OCI-LY7 (cell line): Measurements from ENCODE around the gene IRF7. TPM values are rescaled to one million over a fixed set of nuclear protein-coding genes. Genes with fewer than 3 reads are reported as not detected.

Experiments
- BruUV-seq: library from RNA; stranded (reverse); fragments of 400-500 nt; replicated peaks from 2 replicates; lab custom pipeline; 2021; lab: Mats Ljungman, UMichigan
- CTCF ChIA-PET: fragments of 300-600 bp; sonication (Branson Sonifier 250); formaldehyde crosslinking; loops from one replicate; lab custom pipeline; 2022; ENCODE audit warnings: antibody characterized with exemption; ENCODE audit not compliant: unreplicated experiment; lab: Charles Lee
- POLR2A ChIA-PET: fragments of 300-600 bp; sonication (Branson Sonifier 250); formaldehyde crosslinking; loops from one replicate; lab custom pipeline; 2022; ENCODE audit warnings: antibody characterized with exemption; lab: Charles Lee
- DNase-seq: peaks from one replicate; pipeline ENCODE4 v3.0.0-alpha.2; 2015; ENCODE audit warnings: low spot score
- H2AFZ ChIP-seq: fragments of 200-600 bp; sonication (generic), shearing (Covaris generic); 2 replicates; pipeline ENCODE4 v1.6.1; 2014; ENCODE audit warnings: mild to moderate bottlenecking, antibody characterized with exemption, low read length, moderate library complexity
- H3K27ac ChIP-seq: fragments of 200-600 bp; sonication (generic); 2 replicates; pipeline ENCODE4 v1.5.1; 2014; ENCODE audit warnings: mixed run types, low read depth, mild to moderate bottlenecking, moderate library complexity, low read length, inconsistent platforms; ENCODE audit not compliant: poor library complexity, severe bottlenecking
- H3K36me3 ChIP-seq: fragments of 200-600 bp; sonication (generic); 2 replicates; pipeline ENCODE4 v1.6.1; 2014; ENCODE audit warnings: mild to moderate bottlenecking, antibody characterized with exemption, low read length, moderate library complexity, mixed read lengths; ENCODE audit not compliant: insufficient read depth
- H3K4me1 ChIP-seq: fragments of 200-600 bp; sonication (generic); 2 replicates; pipeline ENCODE4 v1.5.1; 2014; ENCODE audit warnings: mild to moderate bottlenecking, low read length; ENCODE audit not compliant: insufficient read depth, poor library complexity, severe bottlenecking
- H3K4me2 ChIP-seq: fragments of 200-600 bp; sonication (generic); 2 replicates; pipeline ENCODE4 v1.6.1; 2014; ENCODE audit warnings: mild to moderate bottlenecking, low read length
- H3K4me3 ChIP-seq: fragments of 200-600 bp; sonication (generic); 2 replicates; pipeline ENCODE4 v1.5.1; 2014; ENCODE audit warnings: mild to moderate bottlenecking, low read depth, low read length; ENCODE audit not compliant: poor library complexity, severe bottlenecking
- H3K79me2 ChIP-seq: fragments of 200-600 bp; sonication (generic); 2 replicates; pipeline ENCODE4 v1.6.1; 2016; ENCODE audit warnings: low read depth, mild to moderate bottlenecking, low read length, moderate library complexity, mixed read lengths; ENCODE audit not compliant: insufficient read depth
- H3K9me2 ChIP-seq: fragments of 200-600 bp; sonication (generic); 2 replicates; pipeline ENCODE4 v1.6.1; 2016; ENCODE audit warnings: mild to moderate bottlenecking, low read length, mixed read lengths; ENCODE audit not compliant: insufficient read depth
- H3K9me3 ChIP-seq: fragments of 200-600 bp; sonication (generic); 2 replicates; pipeline ENCODE4 v1.6.1; 2014; ENCODE audit warnings: mild to moderate bottlenecking, mixed run types, low read length, mixed read lengths
- H4K20me1 ChIP-seq: fragments of 200-600 bp; sonication (generic); 2 replicates; pipeline ENCODE4 v1.6.1; 2014; ENCODE audit warnings: mild to moderate bottlenecking, antibody characterized with exemption, low read length, moderate library complexity, mixed read lengths; ENCODE audit not compliant: insufficient read depth
- CTCF ChIP-seq: fragments of 200-600 bp; sonication (generic); conservative IDR thresholded peaks from 2 replicates; pipeline ENCODE4 v1.5.1; 2014; ENCODE audit warnings: mild to moderate bottlenecking, antibody characterized with exemption, low read length, moderate library complexity, mixed read lengths
- EZH2phosphoT487 ChIP-seq: fragments of 200-600 bp; sonication (generic); IDR thresholded peaks from 2 replicates; pipeline ENCODE4 v1.6.1; 2018; ENCODE audit warnings: low read depth, borderline replicate concordance, mild to moderate bottlenecking, mixed run types, antibody characterized with exemption, low read length, moderate library complexity, mixed read lengths
- intact Hi-C: fragments of 100-400 bp; cut with micrococcal nuclease; formaldehyde crosslinking; loops from one replicate; pipeline ENCODE4 v1.10.0; 2022; ENCODE audit not compliant: unreplicated experiment
- total RNA-seq, 2 experiments: library from RNA; depleted of rRNA in 1 of 2; stranded (reverse); fragments of >200 nt in 1 of 2; shearing (Covaris generic) in 1 of 2; gene quantifications; 2 replicates each; pipeline ENCODE4 v1.2.3, GENCODE V29; 2014 to 2022

The IRF7 gene
- total RNA-seq, 2 experiments from 2014 or later = 15.8 to 18.7 TPM

- H3K4me3 ChIP-seq = no peak within 1 kb of the TSS
- peaks cover 15% of the 10 kb centered on the region for H3K36me3 ChIP-seq
- H3K79me2 ChIP-seq = no peaks in the 10 kb centered on the region
- no peak within 1 kb of the TSS for H3K27ac ChIP-seq
- H2AFZ ChIP-seq = no peak within 1 kb of the TSS
- no peak for DNase-seq
- CTCF ChIA-PET = no interaction called here
- H3K9me3 ChIP-seq = no peaks in the 10 kb centered on the region
- POLR2A ChIA-PET = no interaction called here
- H3K4me1 ChIP-seq = peaks cover 9% of the 10 kb centered on the region
- H3K9me2 ChIP-seq = no peaks in the 10 kb centered on the region
- intact Hi-C loops = no loop called here
- TF ChIP-seq CTCF = no peak
- TF ChIP-seq EZH2phosphoT487 = no peak
- no peaks in the 10 kb centered on the region for H4K20me1 ChIP-seq
- no peak within 1 kb of the TSS for H3K4me2 ChIP-seq
- BruUV-seq = no TSS peak
These were observed 21.0 kb upstream of the IRF7 start, which contains the start of gene DRD4 for GRCh38 chr11:636511-637332. Gene DRD4 (plus strand): TSS chr11:637269. CDS start chr11:637305, 36 bp downstream.

DNA sequence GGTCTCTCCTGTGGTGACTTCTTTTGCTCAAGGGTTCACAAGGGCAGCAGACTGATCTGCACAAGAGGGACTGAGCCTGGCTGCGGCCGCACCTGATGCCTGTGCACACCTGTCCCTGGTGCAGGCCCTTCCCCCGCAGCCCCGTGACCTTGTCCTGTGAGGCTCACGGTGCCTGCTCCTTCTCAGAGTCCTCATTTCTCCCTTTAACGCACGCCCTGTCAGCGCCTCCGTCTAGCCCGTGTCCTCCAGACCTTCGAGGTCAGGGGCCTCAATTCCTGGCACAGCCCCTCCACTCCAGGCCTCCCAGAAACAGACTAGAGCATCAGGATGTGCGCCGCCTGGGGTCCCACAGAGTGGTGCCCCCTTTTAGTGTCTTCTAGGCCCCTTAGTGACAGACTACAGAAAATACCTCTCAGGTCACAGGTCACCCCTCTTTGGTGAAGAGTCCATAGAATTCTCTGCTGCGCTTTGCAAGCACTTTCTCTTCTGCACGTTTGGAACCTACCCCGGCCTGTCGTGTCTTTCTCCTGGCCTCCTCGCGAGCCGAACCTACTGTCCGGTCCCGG lies 20.3 kb upstream of the IRF7 start:
- no TSS peak for BruUV-seq
- DNase-seq = no peak
- peaks cover 7% of the 10 kb centered on the region for H3K4me1 ChIP-seq
- peaks cover 15% of the 10 kb centered on the region; the same call in 1 of the 2 replicates for H3K36me3 ChIP-seq
- H3K27ac ChIP-seq = no peak overlapping the region
- no peaks in the 10 kb centered on the region for H3K9me2 ChIP-seq
- ChIA-PET POLR2A (no interaction called here), CTCF (no interaction called here)
- no peaks in the 10 kb centered on the region for H4K20me1 ChIP-seq
- TF ChIP-seq CTCF = no peak
- TF ChIP-seq EZH2phosphoT487 = no peak
- intact Hi-C loops = no loop called here
- H3K4me3 ChIP-seq = no peak overlapping the region
- H3K9me3 ChIP-seq = no peaks in the 10 kb centered on the region
- H3K4me2 ChIP-seq = no peak overlapping the region
- no peaks in the 10 kb centered on the region for H3K79me2 ChIP-seq
- H2AFZ ChIP-seq = no peak overlapping the region

GRCh38 chr11:630871-631270 lies 15.1 kb upstream of the IRF7 start:
- no TSS peak for BruUV-seq
- Histone ChIP-seq H2AFZ (no peak overlapping the region), H4K20me1 (no peaks in the 10 kb centered on the region), H3K4me3 (no peak overlapping the region), H3K4me2 (no peak overlapping the region), H3K36me3 (peaks cover 9% of the 10 kb centered on the region; the same call in 1 of the 2 replicates), H3K4me1 (no peaks in the 10 kb centered on the region), H3K9me2 (no peaks in the 10 kb centered on the region), H3K79me2 (no peaks in the 10 kb centered on the region), H3K27ac (no peak overlapping the region), H3K9me3 (no peaks in the 10 kb centered on the region)
- intact Hi-C loops = no loop called here
- TF ChIP-seq CTCF (no peak), EZH2phosphoT487 (no peak)
- POLR2A ChIA-PET = no interaction called here
- no peak for DNase-seq
- CTCF ChIA-PET = no interaction called here
